ENCODE measurements around the gene GHRH. TPM values are rescaled to one million over a fixed set of nuclear protein-coding genes. Genes with fewer than 3 reads are reported as not detected.
A peak's percentile ranks its signal among the peaks of the same experiment; 100 is the strongest.

Gene GHRH
- total RNA-seq, 1 experiment from 2014 or later: not detected

- no peak for DNase-seq (ENCODE audit: low read depth)
Measured at GRCh38 chr20:37238426-37238825, 23.2 kb downstream of the GHRH start.

GRCh38 chr20:37237656-37238055, 24.0 kb downstream of the GHRH start:
- DNase-seq (ENCODE audit: low read depth): no peak

- no peak for DNase-seq (ENCODE audit: low read depth)
Measured at GRCh38 chr20:37236462-37236861, 25.2 kb downstream of the GHRH start.

- no peak for DNase-seq (ENCODE audit: low read depth)
Measured at GRCh38 chr20:37235065-37235464, 26.5 kb downstream of the GHRH start.

GRCh38 chr20:37234254-37234581, 27.4 kb downstream of the GHRH start:
- DNase-seq (ENCODE audit: low read depth): no peak

- DNase-seq (ENCODE audit: low read depth): no peak
Measured at GRCh38 chr20:37233548-37234253, 27.9 kb downstream of the GHRH start.

GRCh38 chr20:37231947-37232630, 29.5 kb downstream of the GHRH start:
- no peak for DNase-seq (ENCODE audit: low read depth)

GRCh38 chr20:37230200-37230599, 31.4 kb downstream of the GHRH start:
- no peak for DNase-seq (ENCODE audit: low read depth)

GRCh38 chr20:37229357-37229756, 32.3 kb downstream of the GHRH start:
- DNase-seq (ENCODE audit: low read depth): no peak

GRCh38 chr20:37228656-37229055, 33.0 kb downstream of the GHRH start:
- no peak for DNase-seq (ENCODE audit: low read depth)

- DNase-seq (ENCODE audit: low read depth): no peak
Measured at GRCh38 chr20:37228082-37228481, 33.5 kb downstream of the GHRH start.

- no peak for DNase-seq (ENCODE audit: low read depth)
Measured at GRCh38 chr20:37226889-37227288, 34.7 kb downstream of the GHRH start.

GRCh38 chr20:37225146-37225545, 36.5 kb downstream of the GHRH start:
- DNase-seq (ENCODE audit: low read depth): no peak

GRCh38 chr20:37223053-37223452, 38.6 kb downstream of the GHRH start:
- DNase-seq (ENCODE audit: low read depth): peak; percentile 28

- DNase-seq (ENCODE audit: low read depth): no peak
Measured at GRCh38 chr20:37222086-37222485, 39.5 kb downstream of the GHRH start.

- no peak for DNase-seq (ENCODE audit: low read depth)
Measured at GRCh38 chr20:37220731-37221130, 40.9 kb downstream of the GHRH start.

- no peak for DNase-seq (ENCODE audit: low read depth)
Measured at GRCh38 chr20:37219751-37220668, 41.6 kb downstream of the GHRH start.

GRCh38 chr20:37218976-37219375, 42.6 kb downstream of the GHRH start:
- no peak for DNase-seq (ENCODE audit: low read depth)

- DNase-seq (ENCODE audit: low read depth): no peak
Measured at GRCh38 chr20:37218441-37218840, 43.2 kb downstream of the GHRH start.

GRCh38 chr20:37209661-37210314, 51.8 kb downstream of the GHRH start:
- DNase-seq (ENCODE audit: low read depth): no peak

GRCh38 chr20:37209193-37209592, 52.4 kb downstream of the GHRH start:
- no peak for DNase-seq (ENCODE audit: low read depth)

- DNase-seq (ENCODE audit: low read depth): no peak
Measured at GRCh38 chr20:37207171-37207570, 54.4 kb downstream of the GHRH start.
